ENCODE measurements around the gene SORBS1. TPM values are rescaled to one million over a fixed set of nuclear protein-coding genes. Genes with fewer than 3 reads are reported as not detected.

Gene SORBS1
- total and polyA plus RNA-seq, 2 experiments from 2014 or later: 0.65 to 1.2 TPM

DNA sequence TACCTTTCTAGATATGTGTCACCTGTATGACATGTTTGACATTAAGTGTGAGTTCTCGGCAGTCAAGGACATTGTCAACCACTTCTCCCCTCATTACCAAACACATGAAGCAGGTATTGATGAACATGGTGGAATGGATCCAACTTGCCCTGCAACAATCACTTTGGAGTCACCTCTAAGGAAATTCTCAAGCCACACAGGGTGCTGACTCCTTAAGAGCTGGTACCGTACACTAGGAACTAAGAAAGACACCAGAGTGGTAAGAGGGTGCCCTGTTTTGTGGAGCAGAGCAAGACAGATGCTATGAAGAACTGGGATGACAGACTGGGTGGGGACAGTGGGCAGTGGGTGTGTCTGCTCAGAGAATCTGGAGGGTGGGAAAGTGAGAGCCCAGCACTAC lies 17.4 kb upstream of the SORBS1 start:
- Histone ChIP-seq H3K27ac (no peak overlapping the region), H3K27me3 (replicated peaks; ENCODE audit: insufficient read depth) (peaks cover 20% of the 10 kb centered on the region), H2AFZ (no peak overlapping the region), H3F3A (ENCODE audit: insufficient read depth) (no peaks in the 10 kb centered on the region), H3K4me2 (ENCODE audit: unreplicated experiment) (no peak overlapping the region), H3K9me2 (ENCODE audit: insufficient read depth) (no peaks in the 10 kb centered on the region), H3K4me3 (no peak overlapping the region), H4K20me1 (ENCODE audit: insufficient read depth) (no peaks in the 10 kb centered on the region), H3K4me1 (ENCODE audit: insufficient read depth) (no peaks in the 10 kb centered on the region), H3K9me3 (ENCODE audit: low read depth) (no peaks in the 10 kb centered on the region), H3K36me3 (ENCODE audit: low read depth) (no peaks in the 10 kb centered on the region), H3K79me2 (ENCODE audit: insufficient read depth) (no peaks in the 10 kb centered on the region), H3K9ac (no peak overlapping the region)
- no peak for DNase-seq
- WGBS, 2 experiments (ENCODE audit: low coverage in 1 of 2, low lambda C conversion rate in 2 of 2, missing lambda C conversion rate in 2 of 2): 74 to 98% methylated on average over 2 of the region's 2 CpGs
- in situ Hi-C loops (cut with MboI): no loop called here
- TF ChIP-seq EZH2phosphoT487 (IDR thresholded peaks at IDR 0.05; ENCODE audit: insufficient read depth, low read depth): no peak
- no peak for TF ChIP-seq EZH2 (IDR thresholded peaks at IDR 0.05; ENCODE audit: insufficient read depth, poor library complexity, severe bottlenecking)

DNA sequence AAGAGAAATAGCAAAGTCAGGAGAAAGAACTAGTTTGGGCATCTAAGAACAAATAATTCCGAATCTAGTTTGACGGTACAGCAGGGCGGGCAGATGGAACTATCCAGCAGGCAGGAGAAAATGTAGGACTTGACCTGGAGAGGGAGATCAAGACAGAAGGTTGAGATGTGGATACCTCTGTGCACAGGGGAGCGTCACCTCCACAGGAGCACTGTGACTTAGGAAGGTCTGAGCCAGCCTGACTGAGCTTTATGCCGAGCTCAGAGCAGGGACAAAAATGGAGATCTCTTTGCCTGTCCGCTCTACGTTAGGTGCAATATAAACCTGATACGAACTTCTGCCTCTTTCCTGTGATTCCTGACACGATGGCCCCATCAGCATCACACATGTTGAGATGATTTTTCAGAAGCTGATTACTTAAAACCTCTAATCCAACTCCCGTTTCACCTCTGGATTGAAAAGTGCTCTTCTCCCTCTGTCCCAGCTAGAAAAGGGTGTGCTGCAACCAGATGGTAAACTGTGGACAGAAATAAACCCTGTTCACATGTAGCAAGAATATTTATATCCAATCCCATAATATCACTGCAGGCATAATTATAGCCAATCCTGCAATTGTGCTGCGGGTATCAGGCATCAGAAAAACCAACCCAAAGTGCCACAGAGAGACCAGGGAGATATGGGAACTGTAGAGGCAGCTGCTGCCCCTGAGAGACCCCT lies 13.6 kb upstream of the SORBS1 start:
- Histone ChIP-seq H3K27ac (no peak overlapping the region), H3K9me2 (ENCODE audit: insufficient read depth) (no peaks in the 10 kb centered on the region), H3K9ac (no peak overlapping the region), H3K4me2 (ENCODE audit: unreplicated experiment) (no peak overlapping the region), H3K4me3 (no peak overlapping the region), H3K79me2 (ENCODE audit: insufficient read depth) (no peaks in the 10 kb centered on the region), H3K27me3 (replicated peaks; ENCODE audit: insufficient read depth) (peaks cover 17% of the 10 kb centered on the region), H3K36me3 (ENCODE audit: low read depth) (no peaks in the 10 kb centered on the region), H3K4me1 (ENCODE audit: insufficient read depth) (no peaks in the 10 kb centered on the region), H4K20me1 (ENCODE audit: insufficient read depth) (no peaks in the 10 kb centered on the region), H3F3A (ENCODE audit: insufficient read depth) (no peaks in the 10 kb centered on the region), H3K9me3 (ENCODE audit: low read depth) (no peaks in the 10 kb centered on the region), H2AFZ (no peak overlapping the region)
- in situ Hi-C loops (cut with MboI): no loop called here
- TF ChIP-seq EZH2phosphoT487 (IDR thresholded peaks at IDR 0.05; ENCODE audit: insufficient read depth, low read depth) (no peak), EZH2 (IDR thresholded peaks at IDR 0.05; ENCODE audit: insufficient read depth, poor library complexity, severe bottlenecking) (no peak)
- WGBS, 2 experiments (ENCODE audit: low coverage in 1 of 2, low lambda C conversion rate in 2 of 2, missing lambda C conversion rate in 2 of 2): 52 to 54% methylated on average over 11 of the region's 11 CpGs
- DNase-seq: no peak

- no peak for TF ChIP-seq EZH2 (IDR thresholded peaks at IDR 0.05; ENCODE audit: insufficient read depth, poor library complexity, severe bottlenecking)
- no peak for TF ChIP-seq EZH2phosphoT487 (IDR thresholded peaks at IDR 0.05; ENCODE audit: insufficient read depth, low read depth)
- peaks cover 17% of the 10 kb centered on the region; the same call in 1 of the 2 replicates for H3K27me3 ChIP-seq (replicated peaks; ENCODE audit: insufficient read depth)
- no peaks in the 10 kb centered on the region for H3K36me3 ChIP-seq (ENCODE audit: low read depth)
- H3K9me3 ChIP-seq (ENCODE audit: low read depth): no peaks in the 10 kb centered on the region
- no peak overlapping the region for H3K4me3 ChIP-seq
- H4K20me1 ChIP-seq (ENCODE audit: insufficient read depth): no peaks in the 10 kb centered on the region
- DNase-seq: no peak
- H3K4me1 ChIP-seq (ENCODE audit: insufficient read depth): no peaks in the 10 kb centered on the region
- H3K9ac ChIP-seq: no peak overlapping the region
- H2AFZ ChIP-seq: no peak overlapping the region
- in situ Hi-C loops (cut with MboI): no loop called here
- no peaks in the 10 kb centered on the region for H3K9me2 ChIP-seq (ENCODE audit: insufficient read depth)
- H3F3A ChIP-seq (ENCODE audit: insufficient read depth): no peaks in the 10 kb centered on the region
- 69 to 71% methylated on average over 6 of the region's 6 CpGs for WGBS, 2 experiments (ENCODE audit: low coverage in 1 of 2, low lambda C conversion rate in 2 of 2, missing lambda C conversion rate in 2 of 2)
- no peaks in the 10 kb centered on the region for H3K79me2 ChIP-seq (ENCODE audit: insufficient read depth)
- no peak overlapping the region for H3K4me2 ChIP-seq (ENCODE audit: unreplicated experiment)
- H3K27ac ChIP-seq: no peak overlapping the region
These were observed 12.9 kb upstream of the SORBS1 start for GRCh38 chr10:95573964-95574604.

DNA sequence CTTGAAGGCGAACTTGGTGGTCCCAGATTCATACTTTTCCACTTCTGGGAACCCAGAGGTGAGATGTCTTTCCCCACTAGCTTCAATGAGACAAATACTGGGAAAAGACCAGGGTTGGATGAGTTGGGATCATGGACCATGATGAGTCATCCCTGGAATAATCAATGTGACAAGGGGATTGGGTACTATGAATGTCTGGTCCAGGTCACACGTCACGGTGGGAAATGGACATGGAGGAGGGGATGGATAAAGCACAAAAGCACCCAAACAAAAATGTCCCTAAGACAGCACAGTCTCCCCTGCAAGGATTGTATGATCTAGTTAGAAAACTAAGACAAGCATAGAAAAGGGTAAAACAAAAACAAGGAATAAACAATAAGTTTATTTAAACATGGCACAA lies 12.4 kb upstream of the SORBS1 start:
- in situ Hi-C loops (cut with MboI): no loop called here
- H3K27ac ChIP-seq: no peak overlapping the region
- H3K9ac ChIP-seq: no peak overlapping the region
- H3K79me2 ChIP-seq (ENCODE audit: insufficient read depth): no peaks in the 10 kb centered on the region
- 62 to 69% methylated on average over 3 of the region's 3 CpGs for WGBS, 2 experiments (ENCODE audit: low coverage in 1 of 2, low lambda C conversion rate in 2 of 2, missing lambda C conversion rate in 2 of 2)
- no peak overlapping the region for H3K4me3 ChIP-seq
- H3K9me2 ChIP-seq (ENCODE audit: insufficient read depth): no peaks in the 10 kb centered on the region
- no peak for TF ChIP-seq EZH2 (IDR thresholded peaks at IDR 0.05; ENCODE audit: insufficient read depth, poor library complexity, severe bottlenecking)
- TF ChIP-seq EZH2phosphoT487 (IDR thresholded peaks at IDR 0.05; ENCODE audit: insufficient read depth, low read depth): no peak
- no peak overlapping the region for H3K4me2 ChIP-seq (ENCODE audit: unreplicated experiment)
- H3K4me1 ChIP-seq (ENCODE audit: insufficient read depth): no peaks in the 10 kb centered on the region
- H3K36me3 ChIP-seq (ENCODE audit: low read depth): no peaks in the 10 kb centered on the region
- no peak overlapping the region for H2AFZ ChIP-seq
- H3K9me3 ChIP-seq (ENCODE audit: low read depth): no peaks in the 10 kb centered on the region
- peaks cover 17% of the 10 kb centered on the region; the same call in 1 of the 2 replicates for H3K27me3 ChIP-seq (replicated peaks; ENCODE audit: insufficient read depth)
- no peaks in the 10 kb centered on the region for H4K20me1 ChIP-seq (ENCODE audit: insufficient read depth)
- DNase-seq: no peak
- H3F3A ChIP-seq (ENCODE audit: insufficient read depth): no peaks in the 10 kb centered on the region

All from GM23248 (cell line).